Trophoblast cell (in vitro differentiated cells and primary cell): Measurements from ENCODE around the gene SCRN2.

Experiments used
- DNase-seq, 2 donors: peaks; one replicate each; pipeline ENCODE4 v3.0.0-alpha.2; 2016
- H2AFZ ChIP-seq: 2 replicates; pipeline ENCODE4 v1.6.1; 2013; ENCODE audit warnings: low read length, moderate library complexity, mild to moderate bottlenecking; ENCODE audit not compliant: insufficient read depth, poor library complexity
- H2AK5ac ChIP-seq: 2 replicates; pipeline ENCODE4 v1.6.1; 2013; ENCODE audit warnings: mild to moderate bottlenecking, low read length
- H2BK120ac ChIP-seq: 2 replicates; pipeline ENCODE4 v1.6.1; 2013; ENCODE audit warnings: low read length, mild to moderate bottlenecking, moderate library complexity; ENCODE audit not compliant: insufficient read depth, poor library complexity
- H2BK12ac ChIP-seq: 2 replicates; pipeline ENCODE4 v1.6.1; 2013; ENCODE audit warnings: mild to moderate bottlenecking, low read length, moderate library complexity
- H2BK5ac ChIP-seq: 2 replicates; pipeline ENCODE4 v1.6.1; 2013; ENCODE audit warnings: low read length, low read depth, moderate library complexity, mild to moderate bottlenecking; ENCODE audit not compliant: poor library complexity
- H3K14ac ChIP-seq: 2 replicates; pipeline ENCODE4 v1.6.1; 2013; ENCODE audit warnings: mild to moderate bottlenecking, low read length
- H3K18ac ChIP-seq: 2 replicates; pipeline ENCODE4 v1.6.1; 2013; ENCODE audit warnings: mild to moderate bottlenecking, low read length
- H3K23ac ChIP-seq: 2 replicates; pipeline ENCODE4 v1.6.1; 2013; ENCODE audit warnings: low read length
- H3K27ac ChIP-seq: 2 replicates; pipeline ENCODE4 v1.5.1; 2013; ENCODE audit warnings: low read depth, mild to moderate bottlenecking, inconsistent platforms, low read length, moderate library complexity
- H3K27me3 ChIP-seq: 2 replicates; pipeline ENCODE4 v1.6.1; 2013; ENCODE audit warnings: inconsistent platforms, mild to moderate bottlenecking, low read length, moderate library complexity; ENCODE audit not compliant: insufficient read depth
- H3K36me3 ChIP-seq, 2 experiments: 1 replicate in 1 of 2; 2 replicates in 1 of 2; pipeline ENCODE4 v1.6.1; 2013; ENCODE audit warnings: low read length in 2 of 2, mild to moderate bottlenecking in 2 of 2, moderate library complexity in 1 of 2; ENCODE audit not compliant: insufficient read depth in 2 of 2, control insufficient read depth in 1 of 2
- H3K4ac ChIP-seq: 2 replicates; pipeline ENCODE4 v1.6.1; 2013; ENCODE audit warnings: low read depth, mild to moderate bottlenecking, low read length, moderate library complexity
- H3K4me1 ChIP-seq, 2 experiments: 1 replicate in 1 of 2; 2 replicates in 1 of 2; pipeline ENCODE4 v1.6.1; 2013; ENCODE audit warnings: low read length in 2 of 2, mild to moderate bottlenecking in 2 of 2, moderate library complexity in 1 of 2; ENCODE audit not compliant: insufficient read depth in 2 of 2, control insufficient read depth in 1 of 2
- H3K4me2 ChIP-seq: 2 replicates; pipeline ENCODE4 v1.6.1; 2013; ENCODE audit warnings: inconsistent platforms, mild to moderate bottlenecking, low read length, moderate library complexity
- H3K4me3 ChIP-seq: 2 replicates; pipeline ENCODE4 v1.5.1; 2013; ENCODE audit warnings: mild to moderate bottlenecking, low read depth, low read length, inconsistent platforms
- H3K79me1 ChIP-seq: one replicate; pipeline ENCODE4 v1.6.1; 2013; ENCODE audit warnings: low read length
- H3K79me2 ChIP-seq: 2 replicates; pipeline ENCODE4 v1.6.1; 2013; ENCODE audit warnings: low read length, mild to moderate bottlenecking; ENCODE audit not compliant: control insufficient read depth, insufficient read depth, poor library complexity
- H3K9ac ChIP-seq: 2 replicates; pipeline ENCODE4 v1.6.1; 2013; ENCODE audit warnings: mild to moderate bottlenecking, low read length
- H3K9me3 ChIP-seq: 2 replicates; pipeline ENCODE4 v1.6.1; 2013; ENCODE audit warnings: low read depth, mild to moderate bottlenecking, control low read depth, inconsistent platforms, low read length; ENCODE audit not compliant: insufficient read depth
- H4K12ac ChIP-seq: 2 replicates; pipeline ENCODE4 v1.6.1; 2013; ENCODE audit warnings: low read depth, mild to moderate bottlenecking, low read length, moderate library complexity
- H4K8ac ChIP-seq: 2 replicates; pipeline ENCODE4 v1.6.1; 2013; ENCODE audit warnings: low read depth, mild to moderate bottlenecking, low read length, moderate library complexity
- H4K91ac ChIP-seq: one replicate; pipeline ENCODE4 v1.6.1; 2013; ENCODE audit warnings: low read depth, mild to moderate bottlenecking, low read length, moderate library complexity
- WGBS: extraction: QIAGEN DNeasy Blood & Tissue Kit; methylation state at CpG from one replicate; pipeline ENCODE4 v1.1.7; 2013; ENCODE audit warnings: missing lambda C conversion rate; ENCODE audit not compliant: insufficient read length, insufficient coverage; ENCODE audit errors: extremely low coverage; 5-methylcytosine and 5-hydroxymethylcytosine counted together

The SCRN2 gene

DNA sequence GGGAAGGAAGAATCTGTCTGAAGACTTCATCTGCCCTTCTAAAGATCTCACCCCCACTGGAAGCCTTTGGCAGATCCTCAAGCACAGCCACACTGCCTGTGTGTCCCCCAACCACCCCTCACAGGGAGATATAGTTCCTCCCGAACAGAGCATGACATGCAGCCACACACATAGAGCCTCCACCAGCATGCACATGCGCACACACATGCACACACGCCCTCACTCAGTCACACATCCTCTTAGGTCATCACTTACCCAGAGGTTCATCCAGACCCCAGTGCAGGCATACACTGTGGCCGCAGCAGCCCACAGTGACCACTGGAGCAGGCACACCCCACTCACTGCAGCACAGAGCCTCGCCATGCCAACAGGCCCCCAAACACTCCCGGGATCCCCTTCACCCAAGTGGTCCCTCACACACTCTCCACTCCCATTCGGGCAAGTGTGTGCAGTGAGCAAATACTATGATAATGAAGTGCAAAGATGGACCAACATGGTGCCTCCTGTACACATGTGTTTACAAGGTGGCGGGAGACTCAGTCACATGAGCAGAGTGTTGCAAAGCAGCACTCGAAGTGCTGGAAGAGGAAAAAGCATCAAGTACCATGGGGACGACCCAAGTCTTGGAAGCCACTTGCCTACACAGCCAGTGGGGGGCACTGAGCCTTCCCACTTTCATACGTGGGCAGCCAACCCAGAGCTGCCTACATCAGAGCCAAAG, 26.9 kb upstream of the SCRN2 start:
- Histone ChIP-seq H3K79me2 (peaks cover 2% of the 10 kb centered on the region), H3K4me1 (peaks cover 27 to 28% of the 10 kb centered on the region in 2 experiments), H3K79me1 (peaks cover 22% of the 10 kb centered on the region), H3K23ac (no peak overlapping the region), H4K91ac (peak overlapping the region; percentile 71), H3K9ac (no peak overlapping the region), H4K12ac (no peak overlapping the region), H4K8ac (peak overlapping the region; percentile 15), H2AK5ac (peak overlapping the region; percentile 26), H3K27ac (no peak overlapping the region), H2BK120ac (peak overlapping the region; percentile 57), H2BK5ac (no peak overlapping the region), H2BK12ac (peak overlapping the region; percentile 7), H3K27me3 (no peaks in the 10 kb centered on the region), H3K9me3 (no peaks in the 10 kb centered on the region), H3K14ac (no peak overlapping the region), H3K4ac (no peak overlapping the region), H3K18ac (no peak overlapping the region), H3K36me3 (no peaks in the 10 kb centered on the region), H2AFZ (no peak overlapping the region), H3K4me2 (no peak overlapping the region), H3K4me3 (no peak overlapping the region)
- WGBS: no CpG with 5 or more reads among the region's 11 CpGs
- DNase-seq: no peak

DNA sequence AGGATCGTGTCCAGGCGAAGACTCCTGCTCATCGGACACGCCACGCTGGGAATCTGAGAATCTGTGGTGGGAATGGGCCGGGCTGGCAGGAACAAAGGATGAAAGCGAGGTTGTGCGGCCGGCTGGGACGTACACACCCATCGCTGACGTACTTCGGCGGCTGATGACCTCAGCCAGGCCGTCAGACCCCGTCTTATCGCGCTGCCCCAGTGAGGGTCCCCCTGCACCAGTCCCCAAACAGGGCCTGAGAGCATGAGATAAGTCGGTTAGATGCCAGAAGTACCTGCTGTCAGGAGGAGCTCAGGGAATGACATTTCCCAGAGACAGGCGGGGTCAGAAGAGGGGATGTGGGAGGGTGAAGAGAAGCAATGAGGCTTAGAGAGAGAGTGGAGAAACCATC, 25.9 kb upstream of the SCRN2 start:
- DNase-seq: no peak
- WGBS: no CpG with 5 or more reads among the region's 20 CpGs

DNA sequence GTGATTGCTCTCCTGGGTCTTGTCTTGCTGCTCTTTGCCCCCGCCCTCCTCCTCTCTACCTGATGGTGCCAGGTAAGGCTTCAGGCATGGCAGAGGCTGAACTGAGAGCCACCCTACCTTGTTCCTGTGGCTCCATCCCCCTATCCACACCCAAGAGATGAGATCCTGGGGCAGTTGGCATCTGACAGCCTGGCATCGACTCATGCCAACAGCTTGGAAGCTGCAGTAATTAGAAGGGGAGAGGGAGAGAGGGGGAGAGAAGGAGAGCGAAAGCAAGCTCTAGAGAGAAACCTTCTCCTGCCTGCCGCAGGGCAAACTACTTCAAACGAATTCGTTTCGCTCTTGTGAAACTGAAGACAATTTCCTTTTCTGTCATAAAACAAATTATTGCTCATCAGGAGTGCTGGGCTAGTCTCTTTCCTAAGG, 23.7 kb upstream of the SCRN2 start:
- H2AFZ ChIP-seq: no peak overlapping the region
- H3K9ac ChIP-seq: no peak overlapping the region
- no peak overlapping the region for H4K91ac ChIP-seq
- peak overlapping the region; percentile 30 for H2AK5ac ChIP-seq
- H3K27me3 ChIP-seq: no peaks in the 10 kb centered on the region
- H2BK12ac ChIP-seq: peak overlapping the region; percentile 62
- H3K27ac ChIP-seq: no peak overlapping the region
- H3K4me2 ChIP-seq: no peak overlapping the region
- WGBS: no CpG with 5 or more reads among the region's 7 CpGs
- no peak overlapping the region for H2BK120ac ChIP-seq
- no peak overlapping the region for H3K4me3 ChIP-seq
- H3K4me1 ChIP-seq: peaks cover 23% of the 10 kb centered on the region in 2 experiments
- no peak overlapping the region for H4K12ac ChIP-seq
- H3K14ac ChIP-seq: no peak overlapping the region
- no peaks in the 10 kb centered on the region for H3K36me3 ChIP-seq
- no peaks in the 10 kb centered on the region for H3K9me3 ChIP-seq
- H4K8ac ChIP-seq: no peak overlapping the region
- no peaks in the 10 kb centered on the region for H3K79me2 ChIP-seq
- peaks cover 15% of the 10 kb centered on the region for H3K79me1 ChIP-seq
- H3K4ac ChIP-seq: peak overlapping the region; percentile 5
- no peak overlapping the region for H3K23ac ChIP-seq
- no peak overlapping the region for H2BK5ac ChIP-seq
- no peak overlapping the region for H3K18ac ChIP-seq
- peak; percentile 66 to 81 for DNase-seq

More for the DNA sequence above, 25.9 kb upstream of the SCRN2 start:
- no peaks in the 10 kb centered on the region for H3K36me3 ChIP-seq
- H3K4me3 ChIP-seq: no peak overlapping the region
- H3K27ac ChIP-seq: peak overlapping the region; percentile 24
- no peak overlapping the region for H2BK5ac ChIP-seq
- H3K27me3 ChIP-seq: no peaks in the 10 kb centered on the region
- no peak overlapping the region for H3K14ac ChIP-seq
- no peaks in the 10 kb centered on the region for H3K79me2 ChIP-seq
- H2AFZ ChIP-seq: no peak overlapping the region
- H3K4ac ChIP-seq: no peak overlapping the region
- no peak overlapping the region for H4K12ac ChIP-seq
- no peak overlapping the region for H3K18ac ChIP-seq
- peak overlapping the region; percentile 64 for H4K91ac ChIP-seq
- peak overlapping the region; percentile 35 for H2AK5ac ChIP-seq
- H3K23ac ChIP-seq: no peak overlapping the region
- no peak overlapping the region for H3K4me2 ChIP-seq
- peaks cover 23 to 24% of the 10 kb centered on the region in 2 experiments for H3K4me1 ChIP-seq
- no peak overlapping the region for H3K9ac ChIP-seq
- H2BK12ac ChIP-seq: no peak overlapping the region
- H4K8ac ChIP-seq: peak overlapping the region; percentile 50
- H3K79me1 ChIP-seq: peaks cover 19% of the 10 kb centered on the region
- H3K9me3 ChIP-seq: no peaks in the 10 kb centered on the region
- peak overlapping the region; percentile 57 for H2BK120ac ChIP-seq

DNA sequence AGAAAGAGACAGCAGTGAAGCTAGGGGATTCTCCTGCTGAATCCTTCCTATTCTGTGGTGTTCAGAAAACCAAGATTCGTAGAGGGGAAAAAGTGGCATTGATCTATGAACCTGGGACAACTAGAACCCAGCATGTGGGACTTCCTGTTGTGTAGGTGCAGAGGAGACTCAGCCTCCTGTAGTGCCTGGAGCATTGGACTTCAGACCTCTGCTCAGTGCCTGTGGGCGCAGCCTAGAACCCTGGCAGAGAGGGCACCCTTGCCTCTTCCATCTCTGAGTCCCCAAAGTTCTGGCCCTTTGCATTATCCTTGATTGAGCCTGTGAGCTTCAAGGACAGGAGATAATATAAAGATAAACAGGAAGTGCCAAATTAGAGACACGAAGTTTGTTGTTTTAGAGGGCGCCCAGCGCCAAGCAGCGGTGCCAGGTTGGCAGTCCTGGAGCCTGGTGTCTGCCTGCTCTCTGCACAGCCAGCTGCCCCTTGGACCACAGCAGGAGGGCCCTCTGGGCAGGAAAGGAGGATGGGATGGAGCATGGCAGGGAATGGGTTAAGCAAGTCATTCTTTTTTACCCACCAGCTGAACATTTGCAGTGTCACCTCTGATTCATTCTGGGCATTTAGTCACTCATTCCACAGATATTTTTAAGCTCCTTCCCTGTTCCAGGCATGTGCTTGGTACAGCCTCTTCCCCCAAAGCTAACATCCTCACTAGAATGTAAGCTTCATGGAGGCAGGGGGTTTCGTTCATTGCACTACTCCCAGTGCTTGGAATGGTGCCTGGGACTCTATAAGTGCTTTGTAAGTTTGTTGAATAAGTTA, 21.8 kb upstream of the SCRN2 start:
- peak overlapping the region; percentile 47 for H2BK120ac ChIP-seq
- no peaks in the 10 kb centered on the region for H3K79me2 ChIP-seq
- H4K91ac ChIP-seq: peak overlapping the region; percentile 32
- H4K8ac ChIP-seq: no peak overlapping the region
- H3K4me2 ChIP-seq: no peak overlapping the region
- no peak overlapping the region for H3K4me3 ChIP-seq
- no peaks in the 10 kb centered on the region for H3K9me3 ChIP-seq
- H4K12ac ChIP-seq: no peak overlapping the region
- H3K4ac ChIP-seq: no peak overlapping the region
- H3K36me3 ChIP-seq: no peaks in the 10 kb centered on the region
- no peak overlapping the region for H3K9ac ChIP-seq
- peaks cover 11% of the 10 kb centered on the region for H3K79me1 ChIP-seq
- H2BK12ac ChIP-seq: peak overlapping the region; percentile 86
- no peaks in the 10 kb centered on the region for H3K27me3 ChIP-seq
- peaks cover 18 to 24% of the 10 kb centered on the region in 2 experiments for H3K4me1 ChIP-seq
- H2AK5ac ChIP-seq: no peak overlapping the region
- no peak overlapping the region for H2AFZ ChIP-seq
- no peak overlapping the region for H3K18ac ChIP-seq
- H2BK5ac ChIP-seq: no peak overlapping the region
- WGBS: no CpG with 5 or more reads among the region's 7 CpGs
- DNase-seq: peak in 1 of 2 donors; percentile 68
- no peak overlapping the region for H3K23ac ChIP-seq
- H3K14ac ChIP-seq: no peak overlapping the region
- H3K27ac ChIP-seq: no peak overlapping the region
